T-helper 22 cell (primary cell): ENCODE results near the gene ATP6V0E1.
"Not testable (repeated sequence)": the region's sequence is repeated elsewhere in the genome, so short reads cannot be mapped to it uniquely, and the experiment has no call there.

ENCODE experiments used
- DNase-seq: peaks from one replicate; pipeline ENCODE4 v3.0.0-alpha.2; 2020; ENCODE audit warnings: low read depth

The ATP6V0E1 gene

DNA sequence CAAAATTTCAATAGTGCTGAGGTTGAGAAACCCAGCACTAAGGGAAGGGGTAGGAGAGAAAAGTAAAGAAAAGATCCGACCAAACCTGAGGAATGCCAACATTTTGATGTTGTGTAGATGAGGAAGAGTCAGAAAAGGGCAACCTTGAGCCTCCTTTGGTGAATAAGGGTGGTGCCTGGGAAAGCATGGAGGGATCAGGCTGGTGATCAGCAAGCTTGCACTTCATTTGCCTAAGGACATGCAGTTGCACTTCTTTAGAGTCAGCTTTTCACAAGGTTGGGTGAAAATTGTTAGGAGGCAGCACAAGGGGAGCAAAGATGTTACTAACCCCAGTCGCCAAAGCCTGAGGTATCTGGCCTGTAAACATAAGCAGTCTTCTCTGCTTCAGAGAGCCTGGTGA is 20.4 kb downstream of the ATP6V0E1 start:
- DNase-seq: no peak

DNA sequence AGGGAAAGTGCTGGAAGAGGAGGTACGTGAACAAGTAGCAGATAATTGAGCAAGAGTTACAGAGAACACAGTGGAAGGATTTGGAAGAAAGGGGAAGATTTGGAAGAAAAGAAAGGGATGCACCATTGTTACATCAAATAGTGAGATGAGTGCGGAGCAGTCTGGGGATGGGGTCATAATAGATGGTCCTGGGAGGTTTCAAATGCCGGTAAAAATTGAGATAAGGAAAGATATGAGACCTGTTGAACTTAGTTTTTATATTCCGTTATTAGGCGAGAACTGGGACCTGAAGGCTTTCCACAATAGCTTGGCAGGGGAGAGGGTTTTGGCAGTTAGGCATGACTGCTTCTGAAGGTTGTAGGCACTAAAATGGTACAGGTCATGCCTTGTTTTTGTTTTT is 20.9 kb downstream of the ATP6V0E1 start:
- no peak for DNase-seq

DNA sequence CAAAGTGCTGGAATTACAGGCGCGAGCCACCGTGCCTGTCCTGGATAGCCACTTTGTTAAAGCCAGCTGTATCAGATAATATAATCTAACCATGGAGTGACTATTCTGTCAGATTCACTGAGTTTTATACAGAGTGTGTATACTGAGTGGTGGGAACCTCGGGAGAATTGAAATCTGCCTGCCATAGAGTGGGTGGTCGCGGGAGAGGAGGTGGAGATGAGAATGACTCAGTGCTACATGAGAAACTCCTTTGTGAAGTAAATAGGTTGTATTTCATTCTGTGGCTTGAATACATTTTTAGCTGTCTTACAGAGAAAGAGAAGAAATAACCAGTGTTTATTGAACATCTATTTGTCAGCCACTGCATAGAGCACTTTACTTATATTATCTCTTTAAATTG is 26.4 kb downstream of the ATP6V0E1 start:
- DNase-seq: no peak

DNA sequence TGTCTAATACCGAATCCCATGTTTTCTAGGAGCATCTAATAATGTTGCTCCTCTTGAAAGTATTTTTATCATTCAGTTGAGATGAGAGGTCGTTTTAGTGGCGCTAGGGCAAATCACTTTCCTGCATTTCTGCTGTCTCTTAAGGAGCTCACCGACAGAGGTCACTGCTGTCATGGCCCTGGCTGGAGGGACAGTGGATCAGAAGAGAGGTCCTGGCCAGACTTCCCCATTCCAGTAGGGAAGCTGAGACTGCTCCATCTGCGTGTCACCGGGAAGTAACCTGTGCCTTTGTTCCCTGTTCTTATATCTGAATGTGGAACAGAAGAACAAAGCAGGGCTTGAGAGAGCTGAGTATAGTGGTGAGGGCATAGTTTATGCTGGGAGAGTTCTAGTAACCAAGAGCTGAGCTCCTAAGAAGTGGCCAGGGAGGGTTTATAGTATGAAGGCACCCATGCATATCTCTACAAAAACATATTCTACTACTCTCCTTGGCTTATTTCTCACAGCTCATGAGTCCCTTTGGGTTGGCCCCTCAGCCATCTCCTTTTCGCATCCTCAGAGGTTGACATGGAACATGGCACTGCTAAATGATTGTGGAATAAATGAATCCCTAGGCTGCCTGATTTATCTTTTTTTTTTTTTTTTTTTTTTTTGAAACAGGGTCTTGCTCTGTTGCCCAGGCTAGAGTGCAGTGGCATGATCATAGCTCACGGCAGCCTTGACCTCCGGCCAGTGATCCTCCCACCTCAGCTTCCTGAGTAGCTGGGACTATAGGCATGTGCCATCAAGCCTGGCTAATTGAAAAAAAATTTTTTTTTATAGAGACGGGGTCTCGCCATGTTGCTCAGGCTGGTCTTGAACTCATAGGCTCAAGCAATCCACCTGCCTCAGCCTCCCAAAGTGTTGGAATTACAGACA is 27.2 kb downstream of the ATP6V0E1 start:
- DNase-seq: no peak

DNA sequence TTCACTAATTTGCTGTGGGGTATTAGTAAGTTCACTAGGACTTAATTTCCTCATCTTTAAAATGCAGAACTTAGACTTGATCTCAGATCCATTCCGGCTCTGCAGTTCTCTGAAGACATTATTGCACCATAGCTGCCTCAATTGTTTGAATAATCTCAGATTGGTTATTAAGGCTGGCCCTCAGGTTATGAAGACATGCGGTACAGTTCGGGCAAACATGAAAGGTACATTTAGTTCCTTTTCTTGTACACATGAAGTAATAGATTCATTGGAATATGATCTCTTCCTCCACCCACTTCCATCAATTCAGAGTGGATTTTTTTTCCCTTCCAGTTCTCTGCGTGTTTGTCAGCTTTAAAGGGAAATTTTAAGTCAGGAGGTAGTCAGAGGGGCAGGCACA is 28.0 kb downstream of the ATP6V0E1 start:
- no peak for DNase-seq

DNA sequence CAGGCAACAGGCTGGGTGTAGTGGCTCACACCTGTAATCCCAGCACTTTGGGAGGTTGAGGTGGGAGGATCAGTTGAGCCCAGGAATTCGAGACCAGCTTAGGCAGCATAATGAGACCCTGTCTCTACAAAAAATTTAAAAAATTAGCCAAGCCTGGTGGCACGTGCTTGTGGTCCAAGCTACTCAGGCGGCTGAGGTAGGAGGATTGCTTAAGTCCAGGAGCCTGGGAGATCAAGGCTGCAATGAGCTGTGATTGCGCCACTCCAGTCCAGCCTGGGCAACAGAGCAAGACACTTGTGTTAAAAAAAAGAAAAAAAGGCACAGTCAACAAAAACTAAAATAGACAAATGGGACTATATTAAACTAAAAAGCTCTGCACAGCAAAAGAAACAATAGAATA is 29.3 kb downstream of the ATP6V0E1 start:
- no peak for DNase-seq

DNA sequence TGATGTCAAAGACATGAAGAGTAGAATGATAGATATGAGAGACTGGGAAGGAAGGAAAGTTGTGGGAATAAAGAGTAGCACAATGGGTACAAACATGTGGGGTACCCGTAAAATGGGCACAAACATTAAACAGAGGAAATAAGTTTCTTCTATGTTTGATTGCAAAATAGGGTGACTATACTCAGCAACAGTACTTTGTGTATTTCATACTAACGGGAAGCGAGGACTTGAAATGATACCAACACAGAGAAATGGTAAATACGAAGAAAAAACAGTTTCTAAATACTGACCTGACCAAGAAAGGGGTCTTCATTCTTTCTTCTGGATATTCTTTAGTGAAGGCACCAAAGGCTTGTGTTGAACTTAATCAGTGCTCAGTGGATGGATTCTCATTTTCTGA is 31.1 kb downstream of the ATP6V0E1 start:
- DNase-seq: no peak

DNA sequence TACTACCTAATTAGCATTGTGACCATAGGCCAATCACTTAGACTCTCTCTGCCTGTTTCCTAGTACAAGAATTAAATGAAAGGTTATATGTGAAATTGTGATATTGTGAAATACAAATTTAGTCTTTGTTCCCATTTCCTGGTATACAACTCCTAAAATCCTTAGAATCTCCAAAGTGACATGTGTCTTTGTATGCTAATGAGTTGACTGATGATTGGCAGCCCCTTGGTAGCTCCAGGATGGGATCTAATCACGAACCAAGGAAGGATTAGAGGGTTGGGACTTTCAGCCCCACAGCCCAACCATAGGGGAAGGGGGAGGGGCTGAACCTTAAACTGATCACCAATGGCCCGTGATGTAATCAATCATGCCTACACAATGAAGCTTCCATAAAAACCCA is 31.6 kb downstream of the ATP6V0E1 start:
- DNase-seq: no peak

DNA sequence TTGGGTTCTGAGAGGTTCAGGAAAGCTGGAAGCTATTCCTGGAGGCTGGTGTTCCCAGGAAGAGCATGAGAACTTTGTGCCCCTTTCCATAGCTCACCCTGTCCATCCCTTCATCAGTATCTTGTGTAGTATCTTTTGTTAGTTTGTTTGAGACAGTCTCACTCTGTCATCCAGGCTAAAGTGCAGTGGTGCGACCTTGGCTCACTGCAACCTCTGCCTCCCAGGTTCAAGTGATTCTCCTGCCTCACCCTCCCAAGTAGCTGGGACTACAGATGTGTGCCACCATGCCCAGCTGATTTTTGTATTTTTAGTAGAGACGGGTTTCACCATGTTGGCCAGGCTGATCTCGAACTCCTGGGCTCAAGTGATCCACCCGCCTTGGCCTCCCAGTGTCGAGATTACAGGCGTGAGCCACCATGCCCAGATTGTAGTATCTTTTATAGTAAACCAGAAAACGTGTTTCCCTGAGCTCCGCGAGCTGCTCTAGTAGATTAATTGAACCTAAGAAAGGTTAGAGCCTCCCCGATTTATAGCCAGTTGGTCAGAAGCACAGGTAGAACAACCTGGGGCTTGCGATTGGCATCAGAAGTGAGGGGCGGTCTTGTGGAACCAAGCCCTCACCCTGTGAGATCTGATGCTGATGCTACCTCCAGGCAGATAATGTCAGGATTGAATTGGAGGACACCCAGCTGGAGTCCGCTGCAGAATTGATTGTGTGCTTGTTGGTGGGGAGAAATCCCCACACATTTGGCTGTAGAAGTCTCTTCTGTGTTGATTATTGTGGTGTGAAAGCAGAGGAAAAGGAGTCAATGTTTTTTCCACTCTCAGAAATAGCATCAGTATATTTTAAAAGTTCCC is 32.3 kb downstream of the ATP6V0E1 start:
- no peak for DNase-seq

DNA sequence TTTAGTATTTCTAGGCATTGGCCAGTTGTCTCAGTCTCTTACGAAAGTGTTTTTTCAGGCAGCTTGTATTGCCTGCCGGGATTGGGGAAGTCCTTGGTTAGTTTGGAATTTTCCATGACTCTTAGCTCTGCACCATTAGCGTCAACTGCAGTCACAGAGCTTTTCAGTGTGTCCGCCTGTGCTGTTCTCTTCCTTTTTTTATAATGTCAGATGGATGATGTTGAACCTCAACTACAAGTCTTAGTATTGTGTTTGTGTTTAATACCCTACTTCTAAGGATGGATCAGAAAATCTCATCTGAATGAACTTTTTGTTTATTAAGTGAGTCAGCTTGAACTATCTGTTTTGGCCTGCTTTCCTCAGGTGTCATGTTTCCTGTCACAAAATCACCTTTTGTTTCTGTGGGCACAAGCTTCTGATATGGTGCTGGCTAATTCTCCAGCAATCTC is 33.1 kb downstream of the ATP6V0E1 start:
- DNase-seq: no peak

DNA sequence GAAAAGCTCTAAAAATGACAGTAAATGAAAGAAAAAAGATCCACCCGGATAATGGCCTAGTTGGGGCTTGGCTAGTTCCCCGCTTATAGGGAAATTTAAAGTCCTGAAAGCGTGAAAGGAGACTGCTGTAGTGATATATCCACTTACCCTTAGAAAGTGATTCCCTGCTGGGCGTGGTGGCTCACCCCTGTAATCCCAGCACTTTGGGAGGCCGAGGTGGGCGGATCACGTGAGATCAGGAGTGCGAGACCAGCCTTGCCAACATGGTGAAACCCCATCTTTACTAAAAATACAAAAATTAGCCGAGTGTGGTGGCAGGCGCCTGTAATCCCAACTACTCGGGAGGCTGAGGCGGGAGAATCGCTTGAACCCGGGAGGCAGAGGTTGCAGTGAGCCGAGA is 33.5 kb downstream of the ATP6V0E1 start:
- DNase-seq: not testable (repeated sequence)

DNA sequence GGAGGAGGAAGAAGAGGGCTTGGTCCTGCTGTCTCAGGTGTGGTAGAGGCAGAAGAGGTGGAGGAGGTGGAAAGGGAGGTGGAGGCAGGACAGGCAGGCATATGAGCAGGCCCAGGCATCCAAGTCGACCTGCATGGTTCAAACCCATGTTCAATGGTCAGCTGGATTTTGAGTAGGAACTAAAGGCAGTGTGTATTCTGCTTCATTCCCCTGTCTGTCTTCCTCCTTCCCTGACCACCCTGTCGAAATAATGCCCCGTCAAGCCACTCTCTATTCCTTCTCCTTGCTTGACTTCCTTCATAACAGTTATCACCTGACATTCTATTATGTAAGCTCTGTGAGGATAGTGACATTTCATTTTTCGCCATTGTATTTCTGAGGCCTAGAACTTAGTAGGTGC is 34.8 kb downstream of the ATP6V0E1 start:
- no peak for DNase-seq

DNA sequence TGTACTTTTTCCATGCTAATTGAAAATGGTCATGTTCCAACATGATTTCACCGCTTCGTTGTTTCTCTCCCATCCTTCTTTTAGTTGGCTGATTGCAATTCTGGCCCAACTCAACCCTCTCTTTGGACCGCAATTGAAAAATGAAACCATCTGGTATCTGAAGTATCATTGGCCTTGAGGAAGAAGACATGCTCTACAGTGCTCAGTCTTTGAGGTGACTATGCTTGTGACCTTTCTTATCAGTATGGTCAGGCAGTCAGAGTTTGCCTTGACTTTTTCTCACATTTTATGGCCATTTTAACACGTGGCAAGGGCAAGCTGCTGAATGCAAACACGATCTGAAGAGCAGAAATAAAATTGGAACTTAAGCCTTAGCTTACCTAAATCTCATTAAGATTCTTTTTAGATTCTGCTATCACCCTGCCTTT is 36.6 kb downstream of the ATP6V0E1 start:
- DNase-seq: no peak

DNA sequence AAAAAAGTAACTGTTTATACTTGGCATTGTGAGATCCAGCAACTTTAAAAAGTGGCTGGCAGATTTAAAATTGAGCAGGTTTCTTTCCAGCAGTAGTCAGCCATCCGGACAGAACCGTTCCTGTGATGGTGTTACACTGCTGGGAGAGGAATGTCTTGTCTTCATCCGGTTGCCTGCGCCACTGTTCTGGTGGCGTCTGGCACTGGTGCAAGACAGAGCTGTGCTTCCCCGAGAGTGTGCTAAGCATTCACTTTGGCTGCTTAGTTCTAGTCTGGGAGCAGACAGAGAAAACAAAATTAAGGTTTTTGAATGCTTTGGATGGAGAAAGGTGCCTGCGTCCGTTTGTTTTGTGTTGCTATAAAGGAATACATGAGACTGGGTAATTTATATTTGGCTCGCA is 37.1 kb downstream of the ATP6V0E1 start:
- no peak for DNase-seq

DNA sequence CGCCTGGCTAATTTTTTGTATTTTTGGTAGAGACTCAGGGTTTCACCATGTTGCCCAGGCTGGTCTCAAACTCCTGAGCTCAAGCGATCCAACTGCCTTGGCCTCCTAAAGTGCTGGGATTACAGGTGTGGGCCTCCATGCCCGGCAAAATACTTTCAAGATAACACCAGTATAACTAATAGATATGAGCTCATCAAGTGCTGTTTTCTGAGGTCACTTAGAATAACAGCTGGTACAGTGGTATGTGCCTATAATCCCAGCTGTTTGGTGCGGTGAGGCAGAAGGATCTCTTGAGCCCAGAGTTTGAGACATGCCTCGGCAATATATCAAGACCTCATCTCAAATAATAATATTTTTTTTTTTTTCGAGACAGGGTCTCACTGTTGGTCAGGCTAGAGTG is 42.1 kb downstream of the ATP6V0E1 start:
- no peak for DNase-seq

DNA sequence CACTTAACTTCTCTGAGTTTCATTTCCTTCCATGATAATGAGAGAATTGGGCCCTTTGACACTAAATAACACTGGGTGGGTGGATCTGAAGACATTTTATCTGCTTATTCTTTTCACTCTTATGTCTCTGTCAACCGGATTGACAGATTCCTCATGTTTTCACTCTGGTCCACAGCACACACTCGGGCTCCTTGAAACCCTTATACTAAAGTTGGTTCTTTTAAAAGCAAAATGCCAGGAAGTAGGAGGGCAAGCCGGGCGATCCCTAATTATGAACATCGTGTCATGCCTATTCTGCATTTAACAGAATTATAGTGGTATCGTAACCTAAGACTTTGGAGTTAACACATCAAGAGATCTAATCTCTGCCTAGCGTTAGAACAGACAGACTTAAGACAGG is 44.3 kb downstream of the ATP6V0E1 start:
- no peak for DNase-seq

DNA sequence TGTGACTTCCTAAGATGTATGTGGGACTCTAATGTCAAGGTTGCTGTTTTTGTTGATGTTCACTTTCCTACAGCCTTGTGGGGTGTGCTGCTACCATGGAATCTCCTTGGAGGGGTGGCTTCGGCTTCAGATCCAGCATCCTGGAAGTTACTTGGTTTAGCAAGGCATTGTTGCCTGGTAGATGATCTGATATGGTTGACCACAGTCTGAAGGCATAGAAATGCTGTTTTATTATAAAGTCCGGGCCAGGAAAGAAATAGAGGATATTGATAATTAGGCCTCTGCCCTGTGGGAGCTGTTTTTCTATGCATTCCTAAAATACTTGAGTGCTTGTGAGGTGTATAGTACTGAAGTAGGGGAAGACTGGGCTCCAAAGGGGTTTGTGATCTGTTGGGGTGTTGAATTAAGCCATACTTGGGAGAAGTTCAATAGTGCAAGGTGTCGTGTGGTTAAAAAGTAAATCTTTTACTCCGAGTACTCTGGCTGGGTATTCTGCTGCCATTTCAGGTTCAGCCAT is 45.3 kb downstream of the ATP6V0E1 start:
- DNase-seq: no peak

DNA sequence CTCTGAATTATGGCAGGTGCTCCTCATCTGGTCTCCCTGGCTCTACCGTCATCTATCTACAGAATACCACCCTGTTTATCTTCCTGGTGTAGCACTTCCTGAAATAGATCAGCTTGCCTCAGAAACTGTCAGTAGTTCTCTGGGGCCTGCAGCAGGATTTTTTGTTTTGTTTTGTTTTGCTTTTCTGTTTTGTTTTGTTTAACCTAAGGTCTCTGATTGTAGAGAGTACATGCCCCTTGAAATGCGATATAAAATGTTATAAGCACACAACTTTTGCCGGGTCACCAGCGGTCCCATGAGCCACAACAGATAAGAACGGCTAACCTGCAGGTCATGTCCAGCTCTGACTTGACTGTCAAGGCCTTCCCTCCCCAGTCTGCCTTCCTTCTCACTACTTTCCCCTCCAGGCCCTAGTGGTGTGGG is 45.9 kb downstream of the ATP6V0E1 start:
- no peak for DNase-seq

DNA sequence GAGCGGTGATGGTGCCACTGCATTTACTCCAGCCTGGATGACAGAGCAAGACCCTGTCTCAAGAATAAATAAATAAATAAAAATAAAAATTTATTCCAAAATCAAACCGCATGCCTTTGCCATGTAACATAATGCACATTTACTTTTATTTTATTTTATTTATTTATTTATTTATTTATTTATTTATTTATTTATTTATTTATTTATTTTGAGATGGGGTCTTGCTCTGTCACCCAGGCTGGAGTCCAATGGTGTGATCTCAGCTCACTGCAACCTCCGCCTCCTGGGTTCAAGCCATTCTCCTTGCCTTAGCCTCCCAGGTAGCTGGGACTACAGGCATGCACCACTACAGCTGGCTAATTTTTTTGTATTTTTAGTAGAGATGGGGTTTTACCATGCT is 48.5 kb downstream of the ATP6V0E1 start:
- not testable (repeated sequence) for DNase-seq

DNA sequence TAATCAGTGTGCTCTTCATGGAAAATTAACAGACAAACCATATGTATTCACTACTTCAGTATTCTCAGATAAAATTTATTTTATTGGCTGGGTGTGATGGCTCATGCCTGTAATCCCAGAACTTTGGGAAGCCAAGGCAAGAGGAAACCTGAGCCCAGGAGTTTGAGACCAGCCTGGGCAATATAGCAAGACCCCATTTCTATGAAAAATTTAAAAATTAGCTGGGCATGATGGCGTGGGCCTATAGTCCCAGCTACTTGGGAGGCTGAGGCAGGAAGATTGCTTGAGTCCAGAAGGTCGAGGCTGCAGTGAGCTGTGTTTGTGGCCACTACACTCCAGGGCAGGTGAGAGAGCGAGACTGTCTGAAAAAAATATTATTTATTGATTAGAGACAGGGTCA is 49.2 kb downstream of the ATP6V0E1 start:
- no peak for DNase-seq

DNA sequence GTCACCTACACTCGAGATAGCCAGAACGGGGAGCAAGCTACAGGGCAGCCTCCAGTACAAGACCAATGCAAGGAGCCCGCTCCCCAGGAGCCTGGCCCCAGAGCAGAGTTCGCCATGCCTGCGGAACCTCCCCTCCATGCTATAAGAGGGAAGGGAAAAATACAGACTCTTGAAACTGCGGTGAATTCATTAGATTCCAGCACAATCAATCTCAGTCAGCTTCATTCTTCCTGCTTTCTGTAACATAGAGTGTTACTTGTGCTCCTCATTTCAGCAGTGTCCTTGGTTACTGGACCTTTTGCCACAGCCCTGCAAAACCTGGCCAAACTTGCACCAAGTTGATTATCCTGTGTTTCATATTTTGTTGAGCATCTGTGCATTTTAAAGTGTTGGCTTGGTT is 50.4 kb downstream of the ATP6V0E1 start:
- no peak for DNase-seq

DNA sequence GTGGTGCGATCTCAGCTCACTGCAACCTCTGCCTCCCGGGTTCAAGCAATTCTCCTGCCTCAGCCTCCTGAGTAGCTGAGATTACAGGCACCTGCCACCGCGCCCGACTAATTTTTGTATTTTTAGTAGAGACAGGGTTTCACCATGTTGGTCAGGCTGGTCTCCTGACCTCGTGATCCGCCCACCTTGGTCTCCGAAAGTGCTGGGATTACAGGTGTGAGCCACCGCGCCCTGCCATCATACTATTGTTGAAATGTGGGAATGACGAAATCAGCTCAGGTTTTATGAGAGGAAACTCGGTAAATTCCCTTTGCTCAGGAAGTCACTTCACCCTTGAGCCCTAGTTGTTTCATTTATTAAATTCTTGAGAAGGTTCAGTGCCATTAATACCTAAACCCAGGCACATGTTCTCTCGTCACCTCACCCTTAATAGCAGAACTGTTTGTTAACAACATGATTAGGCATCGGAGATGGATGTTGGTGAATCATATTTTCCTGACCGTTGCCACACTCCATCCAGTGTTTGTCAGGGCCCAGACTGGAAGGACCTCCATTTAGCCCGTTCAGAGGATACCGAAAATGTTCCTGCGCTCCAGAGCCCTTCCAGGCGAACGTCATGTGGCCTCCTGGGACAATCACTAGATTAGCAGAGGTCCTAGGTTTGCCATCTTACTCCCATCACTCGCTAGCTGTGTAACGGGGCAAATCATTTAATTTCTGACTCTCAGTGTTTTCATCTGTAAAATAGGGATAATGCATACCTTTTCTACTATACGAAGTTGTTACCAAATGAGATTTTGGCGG is 52.5 kb downstream of the ATP6V0E1 start:
- DNase-seq: no peak
